ENCODE results near the gene ASB9.

The ASB9 gene

DNA sequence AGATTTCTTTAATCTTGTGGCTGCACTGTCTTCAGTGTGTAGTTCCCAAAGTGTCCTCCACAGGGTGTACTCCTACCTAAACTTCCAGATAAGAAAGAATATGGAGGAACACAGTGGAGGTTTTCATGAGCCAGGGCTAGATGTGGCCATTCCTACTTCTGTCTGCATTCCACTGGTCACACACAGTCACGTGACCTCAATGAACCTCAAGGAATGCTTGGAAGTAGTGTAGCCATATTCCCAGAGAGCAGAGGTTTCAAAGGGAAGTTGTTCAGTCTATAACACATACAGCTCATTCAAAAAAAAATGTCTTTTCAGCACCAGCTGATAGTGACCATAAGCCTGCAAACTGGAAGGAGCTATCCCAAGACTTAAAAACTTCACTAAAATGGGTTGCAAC is 53.6 kb downstream of the ASB9 start:
- TF ChIP-seq, protein P1, sequence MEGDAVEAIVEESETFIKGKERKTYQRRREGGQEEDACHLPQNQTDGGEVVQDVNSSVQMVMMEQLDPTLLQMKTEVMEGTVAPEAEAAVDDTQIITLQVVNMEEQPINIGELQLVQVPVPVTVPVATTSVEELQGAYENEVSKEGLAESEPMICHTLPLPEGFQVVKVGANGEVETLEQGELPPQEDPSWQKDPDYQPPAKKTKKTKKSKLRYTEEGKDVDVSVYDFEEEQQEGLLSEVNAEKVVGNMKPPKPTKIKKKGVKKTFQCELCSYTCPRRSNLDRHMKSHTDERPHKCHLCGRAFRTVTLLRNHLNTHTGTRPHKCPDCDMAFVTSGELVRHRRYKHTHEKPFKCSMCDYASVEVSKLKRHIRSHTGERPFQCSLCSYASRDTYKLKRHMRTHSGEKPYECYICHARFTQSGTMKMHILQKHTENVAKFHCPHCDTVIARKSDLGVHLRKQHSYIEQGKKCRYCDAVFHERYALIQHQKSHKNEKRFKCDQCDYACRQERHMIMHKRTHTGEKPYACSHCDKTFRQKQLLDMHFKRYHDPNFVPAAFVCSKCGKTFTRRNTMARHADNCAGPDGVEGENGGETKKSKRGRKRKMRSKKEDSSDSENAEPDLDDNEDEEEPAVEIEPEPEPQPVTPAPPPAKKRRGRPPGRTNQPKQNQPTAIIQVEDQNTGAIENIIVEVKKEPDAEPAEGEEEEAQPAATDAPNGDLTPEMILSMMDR (conservative IDR thresholded peaks at IDR 0.05; ENCODE audit: low read depth) = no peak
- ChIA-PET POLR2A (ENCODE audit: low non-redundant PET) (no interaction called here), CTCF (no interaction called here)
- no peak for DNase-seq (ENCODE audit: low spot score)
- no peak overlapping the region for H3K27ac ChIP-seq

DNA sequence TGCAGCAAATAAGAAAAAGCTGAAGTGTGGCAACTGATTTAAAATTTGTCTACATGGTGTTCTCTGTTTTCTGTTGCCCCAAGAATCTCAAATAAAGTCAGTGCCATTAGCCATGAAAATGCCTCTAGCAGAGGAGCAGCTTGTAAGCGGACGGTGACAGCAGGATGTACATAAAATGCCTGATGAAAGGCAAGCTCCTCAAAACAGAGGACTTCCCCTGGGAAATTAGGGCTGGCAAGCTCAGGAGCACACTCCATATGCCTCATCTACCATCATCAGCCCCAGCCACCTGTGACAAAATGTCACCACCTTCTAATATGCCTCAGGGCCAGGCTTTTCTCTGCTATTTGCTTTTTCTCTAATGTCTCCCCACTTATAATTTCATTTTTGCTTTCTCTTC is 54.5 kb downstream of the ASB9 start:
- H3K27ac ChIP-seq = no peak overlapping the region
- POLR2A ChIA-PET (ENCODE audit: low non-redundant PET) = no interaction called here
- no peak for DNase-seq (ENCODE audit: low spot score)
- CTCF ChIA-PET = no interaction called here
- TF ChIP-seq, protein P1 (conservative IDR thresholded peaks at IDR 0.05; ENCODE audit: low read depth) = no peak

DNA sequence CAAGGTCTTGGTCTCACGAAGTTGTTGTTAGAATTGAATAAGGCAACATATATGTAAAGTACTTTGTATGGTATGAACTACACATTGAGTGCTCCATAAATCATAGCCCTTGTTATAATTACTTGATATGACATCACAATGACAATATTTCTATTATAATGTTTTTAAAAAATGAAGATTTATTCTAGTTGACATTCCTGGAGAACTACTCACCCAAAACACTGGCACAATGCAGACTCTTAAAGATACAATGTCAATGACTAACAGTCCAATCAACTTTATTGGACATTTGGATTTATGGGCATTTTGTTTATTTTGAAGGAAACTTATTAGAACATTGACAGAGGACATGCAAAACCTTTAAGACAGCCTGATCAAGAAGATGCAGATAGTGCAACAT is 55.3 kb downstream of the ASB9 start:
- CTCF ChIA-PET = no interaction called here
- TF ChIP-seq, protein P1 (conservative IDR thresholded peaks at IDR 0.05; ENCODE audit: low read depth) = no peak
- no peak overlapping the region for H3K27ac ChIP-seq
- POLR2A ChIA-PET (ENCODE audit: low non-redundant PET) = no interaction called here
- no peak for DNase-seq (ENCODE audit: low spot score)

DNA sequence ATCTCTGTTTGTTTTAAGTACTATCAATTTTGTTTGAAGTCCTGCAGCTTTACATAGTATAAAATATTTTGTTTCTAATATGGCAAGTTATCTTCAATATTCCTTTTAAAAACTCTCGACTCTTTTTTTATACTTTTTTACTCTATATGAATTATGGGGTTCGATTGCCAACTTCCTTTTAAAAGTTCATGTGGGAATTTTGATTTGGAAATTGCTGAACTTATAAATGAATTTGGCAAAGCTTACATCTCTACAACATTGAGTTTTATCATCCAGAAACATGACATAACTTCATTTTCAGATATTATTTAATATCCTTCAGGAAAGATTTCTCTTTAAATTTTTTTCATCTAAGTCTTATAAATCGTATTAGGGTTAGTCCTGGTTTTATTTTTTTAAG is 60.8 kb downstream of the ASB9 start:
- TF ChIP-seq, protein P1 (conservative IDR thresholded peaks at IDR 0.05; ENCODE audit: low read depth) = no peak
- no peak for DNase-seq (ENCODE audit: low spot score)
- POLR2A ChIA-PET (ENCODE audit: low non-redundant PET) = no interaction called here
- CTCF ChIA-PET = interaction anchor here (0.6 kb wide), 2 partner anchors 83 to 1112 kb away, joined by 3 read pairs; no protein-coding TSS in a partner anchor
- no peak overlapping the region for H3K27ac ChIP-seq

DNA sequence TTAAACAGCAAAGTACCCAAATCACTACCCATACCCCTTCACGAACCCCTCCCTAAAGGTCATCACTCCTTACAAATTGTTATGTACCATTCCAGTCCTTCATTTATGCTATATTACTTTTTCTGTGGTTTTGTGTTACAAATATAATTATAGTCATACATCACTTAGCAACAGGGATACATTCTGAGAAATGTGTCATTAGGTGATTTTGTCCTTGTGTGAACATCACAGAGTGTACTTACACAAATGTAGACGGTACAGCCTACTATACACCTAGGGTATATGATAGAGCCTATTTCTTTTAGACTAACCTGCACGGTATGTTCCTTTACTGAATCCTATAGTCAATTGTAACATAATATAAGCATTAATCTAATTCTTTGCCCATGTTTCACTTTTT is 61.9 kb downstream of the ASB9 start:
- CTCF ChIA-PET = no interaction called here
- TF ChIP-seq, protein P1 (conservative IDR thresholded peaks at IDR 0.05; ENCODE audit: low read depth) = no peak
- POLR2A ChIA-PET (ENCODE audit: low non-redundant PET) = no interaction called here
- DNase-seq (ENCODE audit: low spot score) = no peak
- H3K27ac ChIP-seq = no peak overlapping the region

DNA sequence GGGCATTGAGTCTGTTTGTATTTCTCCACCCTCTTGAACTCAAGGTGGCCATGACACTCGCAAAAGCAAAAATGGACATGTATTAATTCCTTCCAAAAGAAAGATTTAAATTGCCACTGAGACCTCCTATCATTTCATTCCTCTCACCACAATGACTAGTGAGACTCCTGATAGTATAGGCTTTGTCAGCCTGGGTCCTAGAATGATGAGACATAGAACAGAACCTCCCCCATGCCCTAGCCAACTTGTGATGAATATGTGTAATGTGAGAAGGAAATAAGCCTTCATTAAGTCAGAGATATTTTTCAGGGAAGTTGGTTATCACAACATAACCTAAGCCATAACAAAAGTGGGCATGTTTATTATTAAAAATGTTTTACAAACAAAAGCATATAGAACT is 62.5 kb downstream of the ASB9 start:
- ChIA-PET POLR2A (ENCODE audit: low non-redundant PET) (no interaction called here), CTCF (no interaction called here)
- no peak for DNase-seq (ENCODE audit: low spot score)
- TF ChIP-seq, protein P1 (conservative IDR thresholded peaks at IDR 0.05; ENCODE audit: low read depth) = no peak
- H3K27ac ChIP-seq = no peak overlapping the region

DNA sequence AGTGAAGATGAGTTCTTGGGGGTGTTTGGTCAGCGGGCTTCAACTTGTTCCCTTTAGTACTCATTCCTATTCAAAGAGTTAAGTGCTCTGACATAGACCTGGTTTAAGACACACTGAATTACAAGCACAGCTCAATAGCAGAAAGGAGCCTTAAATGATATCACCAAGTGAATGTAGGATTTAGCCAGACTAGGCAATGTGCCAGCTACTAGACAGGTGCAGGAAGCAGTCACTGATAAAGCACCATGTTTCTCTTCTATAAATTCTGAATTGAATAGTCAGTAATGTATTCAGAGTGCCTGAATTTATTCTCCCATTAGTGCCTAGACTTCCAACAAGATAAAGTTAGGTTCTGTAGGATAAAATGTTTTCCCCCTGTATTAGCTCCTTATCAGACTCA is 63.6 kb downstream of the ASB9 start:
- TF ChIP-seq, protein P1 (conservative IDR thresholded peaks at IDR 0.05; ENCODE audit: low read depth) = no peak
- no peak for DNase-seq (ENCODE audit: low spot score)
- POLR2A ChIA-PET (ENCODE audit: low non-redundant PET) = no interaction called here
- CTCF ChIA-PET = no interaction called here
- H3K27ac ChIP-seq = no peak overlapping the region

All from RWPE1 (cell line).